SK-N-SH (cell line): ENCODE results near the gene SLC6A17.

Source experiments
- EZH2phosphoT487 ChIP-seq: fragments of 200-600 bp; sonication (generic); IDR thresholded peaks from 2 replicates; pipeline ENCODE4 v1.6.1; 2017; ENCODE audit warnings: low read depth, mixed run types, mild to moderate bottlenecking, antibody characterized with exemption, moderate library complexity, borderline replicate concordance
- JUND ChIP-seq: IDR thresholded peaks from 2 replicates; pipeline ENCODE4 v1.4.0; 2012
- MAX ChIP-seq: IDR thresholded peaks from 2 replicates; pipeline ENCODE4 v1.4.0; 2012; ENCODE audit warnings: low read depth
- POLR2AphosphoS5 ChIP-seq: IDR thresholded peaks from 2 replicates; pipeline ENCODE4 v1.6.1; 2012; ENCODE audit warnings: low read depth, low read length
- RAD21 ChIP-seq: IDR thresholded peaks from 2 replicates; pipeline ENCODE4 v1.6.1; 2012; ENCODE audit warnings: mild to moderate bottlenecking, low read length
- RFX5 ChIP-seq: IDR thresholded peaks from 2 replicates; pipeline ENCODE4 v1.6.1; 2012; ENCODE audit warnings: mild to moderate bottlenecking, improper control_type of control experiment, low read length
- SIN3A ChIP-seq: IDR thresholded peaks from 2 replicates; pipeline ENCODE4 v1.6.1; 2012; ENCODE audit warnings: low read depth, mild to moderate bottlenecking, low read length, moderate library complexity, borderline replicate concordance
- USF1 ChIP-seq: IDR thresholded peaks from 2 replicates; pipeline ENCODE4 v1.4.0; 2012; ENCODE audit warnings: low read depth, borderline replicate concordance
- ZBTB33 ChIP-seq: IDR thresholded peaks from 2 replicates; pipeline ENCODE4 v1.4.0; 2012; ENCODE audit warnings: low read depth, borderline replicate concordance
- TF ChIP-seq, protein P1 (sequence below): fragments of 200-600 bp; sonication (generic); IDR thresholded peaks from 2 replicates; pipeline ENCODE4 v1.6.1; 2017; ENCODE audit warnings: antibody characterized with exemption, mild to moderate bottlenecking, moderate library complexity
- TF ChIP-seq, protein P2 (sequence below): fragments of 150-350 bp; IDR thresholded peaks from 2 replicates; pipeline ENCODE4 v1.6.1; 2017; ENCODE audit warnings: antibody characterized with exemption, low read length, low read depth, borderline replicate concordance

DNA sequence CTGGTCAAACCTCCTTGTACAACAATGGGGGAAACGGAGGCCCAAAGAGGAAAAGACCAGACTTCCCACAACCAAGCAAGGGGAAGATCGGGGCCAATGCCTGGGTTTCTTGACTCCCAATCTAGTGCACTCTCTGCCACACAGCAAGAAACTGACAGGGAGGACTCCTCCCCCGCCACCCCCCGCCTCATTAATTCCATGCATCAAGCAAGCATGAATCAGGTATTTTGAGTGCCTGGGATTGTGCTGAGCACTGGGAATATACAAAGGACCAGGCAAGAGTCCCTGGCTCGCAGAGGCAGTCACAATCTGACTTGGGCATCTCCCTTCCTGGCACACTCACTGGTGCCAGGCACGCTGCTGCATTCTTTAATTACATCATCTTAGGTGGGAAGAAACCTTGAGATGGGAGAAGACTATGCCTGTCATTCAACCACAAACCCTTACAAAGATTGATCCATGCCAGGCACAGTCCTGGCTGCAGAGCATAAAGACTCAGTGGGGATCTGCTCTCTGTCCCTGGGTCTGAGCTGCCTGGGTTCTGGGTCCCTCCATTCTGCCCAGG is 55.4 kb downstream of the SLC6A17 start:
- TF ChIP-seq MAX (no peak), POLR2AphosphoS5 (no peak), RAD21 (no peak), ZBTB33 (no peak), JUND (no peak), SIN3A (no peak), USF1 (no peak), RFX5 (no peak), EZH2phosphoT487 (no peak)
- TF ChIP-seq, protein P1, sequence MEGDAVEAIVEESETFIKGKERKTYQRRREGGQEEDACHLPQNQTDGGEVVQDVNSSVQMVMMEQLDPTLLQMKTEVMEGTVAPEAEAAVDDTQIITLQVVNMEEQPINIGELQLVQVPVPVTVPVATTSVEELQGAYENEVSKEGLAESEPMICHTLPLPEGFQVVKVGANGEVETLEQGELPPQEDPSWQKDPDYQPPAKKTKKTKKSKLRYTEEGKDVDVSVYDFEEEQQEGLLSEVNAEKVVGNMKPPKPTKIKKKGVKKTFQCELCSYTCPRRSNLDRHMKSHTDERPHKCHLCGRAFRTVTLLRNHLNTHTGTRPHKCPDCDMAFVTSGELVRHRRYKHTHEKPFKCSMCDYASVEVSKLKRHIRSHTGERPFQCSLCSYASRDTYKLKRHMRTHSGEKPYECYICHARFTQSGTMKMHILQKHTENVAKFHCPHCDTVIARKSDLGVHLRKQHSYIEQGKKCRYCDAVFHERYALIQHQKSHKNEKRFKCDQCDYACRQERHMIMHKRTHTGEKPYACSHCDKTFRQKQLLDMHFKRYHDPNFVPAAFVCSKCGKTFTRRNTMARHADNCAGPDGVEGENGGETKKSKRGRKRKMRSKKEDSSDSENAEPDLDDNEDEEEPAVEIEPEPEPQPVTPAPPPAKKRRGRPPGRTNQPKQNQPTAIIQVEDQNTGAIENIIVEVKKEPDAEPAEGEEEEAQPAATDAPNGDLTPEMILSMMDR, result no peak
- TF ChIP-seq, protein P2, sequence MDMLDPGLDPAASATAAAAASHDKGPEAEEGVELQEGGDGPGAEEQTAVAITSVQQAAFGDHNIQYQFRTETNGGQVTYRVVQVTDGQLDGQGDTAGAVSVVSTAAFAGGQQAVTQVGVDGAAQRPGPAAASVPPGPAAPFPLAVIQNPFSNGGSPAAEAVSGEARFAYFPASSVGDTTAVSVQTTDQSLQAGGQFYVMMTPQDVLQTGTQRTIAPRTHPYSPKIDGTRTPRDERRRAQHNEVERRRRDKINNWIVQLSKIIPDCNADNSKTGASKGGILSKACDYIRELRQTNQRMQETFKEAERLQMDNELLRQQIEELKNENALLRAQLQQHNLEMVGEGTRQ, result no peak
